HG02588 (cell line): ENCODE data around the gene LATS2.

Source experiments
- ATAC-seq: cut with Tn5 transposase; IDR thresholded peaks from one replicate; pipeline ENCODE4 v1.9.1; 2021; ENCODE audit warnings: mild to moderate bottlenecking, moderate library complexity; ENCODE audit not compliant: unreplicated experiment

LATS2 gene

GRCh38 chr13:20995245-20995838 lies 66.0 kb downstream of the LATS2 start:
- ATAC-seq = no peak

- ATAC-seq = no peak
Observed at GRCh38 chr13:20994441-20994821, 67.0 kb downstream of the LATS2 start.

- no peak for ATAC-seq
Observed at GRCh38 chr13:20993661-20994440, 67.5 kb downstream of the LATS2 start.

- ATAC-seq = no peak
Observed at GRCh38 chr13:20993211-20993610, 68.2 kb downstream of the LATS2 start.

- no peak for ATAC-seq
Observed at GRCh38 chr13:20991741-20992520, 69.5 kb downstream of the LATS2 start.

- no peak for ATAC-seq
Observed at GRCh38 chr13:20990910-20991525, 70.4 kb downstream of the LATS2 start.

GRCh38 chr13:20989656-20990321 lies 71.6 kb downstream of the LATS2 start:
- ATAC-seq = no peak

GRCh38 chr13:20988909-20989655 lies 72.3 kb downstream of the LATS2 start:
- ATAC-seq = no peak

- ATAC-seq = no peak
Observed at GRCh38 chr13:20988033-20988908, 73.1 kb downstream of the LATS2 start.

- ATAC-seq = no peak
Observed at GRCh38 chr13:20987599-20987998, 73.8 kb downstream of the LATS2 start.

- no peak for ATAC-seq
Observed at GRCh38 chr13:20984879-20985278, 76.5 kb downstream of the LATS2 start.

- ATAC-seq = no peak
Observed at GRCh38 chr13:20983386-20983785, 78.0 kb downstream of the LATS2 start.

- ATAC-seq = no peak
Observed at GRCh38 chr13:20981370-20982095, 79.9 kb downstream of the LATS2 start.

GRCh38 chr13:20980899-20981298 lies 80.5 kb downstream of the LATS2 start:
- no peak for ATAC-seq

GRCh38 chr13:20980430-20980829 lies 81.0 kb downstream of the LATS2 start:
- no peak for ATAC-seq

- no peak for ATAC-seq
Observed at GRCh38 chr13:20977394-20977793, 84.0 kb downstream of the LATS2 start.

- ATAC-seq = no peak
Observed at GRCh38 chr13:20974981-20975585, 86.3 kb downstream of the LATS2 start.

- no peak for ATAC-seq
Observed at GRCh38 chr13:20973886-20974425, 87.4 kb downstream of the LATS2 start.
